HG03565 (cell line): ENCODE data around the gene ITFG1.
"Not testable (repeated sequence)": the region's sequence is repeated elsewhere in the genome, so short reads cannot be mapped to it uniquely, and the experiment has no call there.

Experiments
- ATAC-seq: cut with Tn5 transposase; IDR thresholded peaks from one replicate; pipeline ENCODE4 v1.9.1; 2021; ENCODE audit warnings: mild to moderate bottlenecking, moderate library complexity; ENCODE audit not compliant: unreplicated experiment

Gene ITFG1

DNA sequence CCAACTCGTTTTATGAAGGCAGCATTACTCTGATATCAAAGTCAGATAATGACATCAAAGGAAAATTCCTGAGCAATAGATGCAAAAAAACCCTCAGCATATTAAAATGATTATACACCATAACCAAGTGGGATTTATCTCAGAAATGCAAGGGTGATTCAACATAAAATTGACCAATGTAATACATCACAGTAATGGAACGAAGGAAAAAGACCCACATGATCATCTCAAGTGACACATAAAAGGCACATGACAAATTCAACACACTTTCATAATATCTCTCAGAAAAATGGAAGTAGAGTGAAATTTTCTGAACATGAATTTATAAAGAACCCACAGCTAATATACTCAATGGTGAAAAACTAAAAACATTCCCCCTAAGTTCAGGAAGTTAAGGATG lies 118.8 kb downstream of the ITFG1 start:
- ATAC-seq: no peak

DNA sequence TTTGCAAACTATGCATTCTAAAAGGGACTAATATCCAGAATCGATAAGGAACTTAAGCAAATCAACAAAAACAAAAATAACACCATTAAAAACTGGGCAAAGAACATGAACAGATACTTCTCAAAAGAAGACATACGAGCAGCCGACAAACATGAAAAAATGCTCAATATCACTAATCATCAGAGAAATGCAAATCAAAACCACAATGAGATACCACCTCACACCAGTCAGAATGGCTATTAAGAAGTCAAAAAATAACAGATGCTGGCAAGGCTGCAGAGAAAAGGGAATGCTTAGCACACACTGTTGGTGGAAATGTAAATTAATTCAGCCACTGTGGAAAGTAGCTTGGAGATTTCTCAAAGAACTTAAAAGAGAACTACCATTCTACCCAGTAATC lies 130.3 kb downstream of the ITFG1 start:
- ATAC-seq: not testable (repeated sequence)

DNA sequence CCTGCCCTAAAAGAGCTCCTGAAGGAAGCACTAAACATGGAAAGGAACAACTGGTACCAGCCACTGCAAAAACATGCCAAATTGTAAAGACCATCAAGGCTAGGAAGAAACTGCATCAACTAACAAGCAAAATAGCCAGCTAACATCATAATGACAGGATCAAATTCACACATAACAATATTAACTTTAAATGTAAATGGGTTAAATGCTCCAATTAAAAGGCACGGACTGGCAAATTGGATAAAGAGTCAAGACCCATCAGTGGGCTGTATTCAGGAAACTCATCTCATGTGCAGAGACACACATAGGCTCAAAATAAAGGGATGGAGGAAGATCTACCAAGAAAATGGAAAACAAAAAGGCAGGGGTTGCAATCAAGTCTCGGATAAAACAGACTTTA lies 136.6 kb downstream of the ITFG1 start:
- not testable (repeated sequence) for ATAC-seq

DNA sequence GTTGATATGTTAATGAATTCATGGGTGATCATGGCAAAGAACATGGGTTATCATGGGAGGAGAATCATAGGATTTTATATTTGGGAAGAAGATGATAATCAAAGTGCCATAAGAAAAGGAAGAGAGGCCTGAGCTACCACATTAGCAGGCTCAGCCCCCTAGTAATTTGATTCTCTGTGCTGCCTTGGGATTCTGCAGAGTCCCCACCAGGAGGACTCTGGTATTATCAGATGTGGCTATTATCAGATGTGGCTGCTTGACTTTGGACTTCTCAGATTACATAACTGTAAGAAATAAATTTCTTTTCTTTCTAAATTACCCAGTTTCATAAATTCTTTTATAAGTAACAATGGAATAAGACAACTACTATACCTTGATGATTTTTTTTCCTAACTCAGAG lies 137.6 kb downstream of the ITFG1 start:
- ATAC-seq: no peak

DNA sequence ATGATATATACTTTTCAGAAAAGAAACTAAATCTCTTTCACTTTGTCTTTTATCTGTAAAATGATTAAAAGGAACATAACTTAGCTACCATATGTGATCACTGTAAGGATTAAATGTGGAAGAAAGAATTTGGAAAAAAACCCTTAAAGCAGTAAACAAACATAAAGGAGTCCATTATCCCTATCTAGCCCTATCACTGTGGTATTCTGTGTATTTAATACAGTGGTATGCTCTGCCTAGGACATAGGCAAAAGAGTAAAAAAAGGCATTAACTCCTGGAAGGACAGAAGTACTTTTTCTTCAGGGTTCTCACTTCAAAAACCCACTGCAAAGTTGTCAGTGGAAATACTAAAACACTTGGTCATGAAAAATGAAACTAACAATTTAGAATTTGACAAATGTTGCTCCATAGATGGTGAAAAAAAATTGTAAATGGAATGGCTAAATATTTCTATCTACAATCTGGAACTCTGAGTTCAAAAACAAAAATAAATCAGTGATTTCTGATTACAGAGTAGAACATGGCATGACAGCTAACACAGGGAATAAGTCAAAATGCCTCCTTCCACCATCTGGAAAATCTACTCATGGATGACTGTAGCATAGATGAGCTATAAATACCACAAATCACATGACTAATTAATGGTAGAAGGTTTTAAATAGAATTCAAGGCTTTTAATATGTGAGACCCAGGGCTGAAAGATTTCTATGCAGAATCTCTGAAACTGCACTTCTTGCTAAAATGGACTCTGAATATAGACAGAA lies 140.1 kb downstream of the ITFG1 start:
- no peak for ATAC-seq

DNA sequence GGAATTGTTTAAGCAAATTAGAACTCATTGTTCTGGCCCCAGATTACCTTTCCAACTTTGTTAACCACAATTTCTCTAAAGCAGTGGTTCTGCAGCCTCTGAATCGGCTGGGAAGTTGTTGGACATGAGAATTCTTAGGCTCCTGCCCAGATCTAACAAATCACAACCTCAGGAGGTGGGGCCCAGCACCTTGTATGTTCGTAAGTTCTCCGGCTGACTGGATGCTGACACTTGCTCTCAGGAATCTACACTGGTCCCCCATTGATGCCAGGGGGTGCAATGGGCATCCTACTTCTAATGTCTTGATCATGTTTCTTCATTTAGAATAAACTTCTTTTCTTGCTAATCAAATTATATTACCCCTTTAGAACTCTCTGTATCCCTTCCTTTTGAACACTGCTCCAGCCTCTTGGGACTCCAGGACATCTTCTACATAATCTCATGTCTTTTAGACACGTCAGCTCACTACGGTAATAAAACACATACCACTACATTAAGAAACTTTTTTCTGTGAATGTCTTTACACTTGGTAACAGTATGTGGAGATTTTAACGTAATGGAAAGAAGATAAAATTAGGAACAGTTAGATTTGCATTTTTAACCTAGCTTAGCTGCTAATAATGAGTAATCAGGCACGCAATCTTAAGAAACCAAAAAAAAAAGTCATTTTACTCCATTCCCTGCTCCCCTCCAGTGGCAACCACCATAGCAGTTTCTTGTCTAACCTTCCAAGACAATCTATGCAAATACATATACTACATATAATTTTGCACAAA lies 143.2 kb downstream of the ITFG1 start:
- ATAC-seq: no peak

DNA sequence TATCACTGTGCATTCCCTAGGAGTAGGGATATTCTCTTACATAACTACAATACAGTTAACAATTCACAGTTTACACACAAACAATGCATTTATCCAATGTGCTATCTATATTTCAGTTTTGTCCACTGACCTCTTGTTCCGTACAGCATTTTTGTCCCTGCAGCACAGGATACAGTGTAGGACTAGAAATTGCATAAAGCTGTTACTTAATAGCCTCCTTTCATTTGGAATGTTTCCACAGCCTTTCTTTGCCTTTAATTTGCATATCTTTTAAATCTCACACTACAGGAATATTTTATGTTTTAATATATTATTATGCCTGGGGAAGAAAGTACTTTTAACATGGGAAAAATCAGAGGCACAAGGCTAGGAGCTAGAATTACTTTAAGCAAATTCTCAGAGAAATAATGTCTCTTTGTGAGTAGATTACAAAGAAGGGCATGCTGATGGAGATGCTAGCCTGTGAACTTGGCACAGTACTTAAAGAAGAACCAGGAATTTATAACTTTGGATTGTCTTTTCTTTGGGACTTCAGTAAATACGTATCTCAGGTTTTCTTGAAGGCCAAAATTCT lies 144.3 kb downstream of the ITFG1 start:
- no peak for ATAC-seq

DNA sequence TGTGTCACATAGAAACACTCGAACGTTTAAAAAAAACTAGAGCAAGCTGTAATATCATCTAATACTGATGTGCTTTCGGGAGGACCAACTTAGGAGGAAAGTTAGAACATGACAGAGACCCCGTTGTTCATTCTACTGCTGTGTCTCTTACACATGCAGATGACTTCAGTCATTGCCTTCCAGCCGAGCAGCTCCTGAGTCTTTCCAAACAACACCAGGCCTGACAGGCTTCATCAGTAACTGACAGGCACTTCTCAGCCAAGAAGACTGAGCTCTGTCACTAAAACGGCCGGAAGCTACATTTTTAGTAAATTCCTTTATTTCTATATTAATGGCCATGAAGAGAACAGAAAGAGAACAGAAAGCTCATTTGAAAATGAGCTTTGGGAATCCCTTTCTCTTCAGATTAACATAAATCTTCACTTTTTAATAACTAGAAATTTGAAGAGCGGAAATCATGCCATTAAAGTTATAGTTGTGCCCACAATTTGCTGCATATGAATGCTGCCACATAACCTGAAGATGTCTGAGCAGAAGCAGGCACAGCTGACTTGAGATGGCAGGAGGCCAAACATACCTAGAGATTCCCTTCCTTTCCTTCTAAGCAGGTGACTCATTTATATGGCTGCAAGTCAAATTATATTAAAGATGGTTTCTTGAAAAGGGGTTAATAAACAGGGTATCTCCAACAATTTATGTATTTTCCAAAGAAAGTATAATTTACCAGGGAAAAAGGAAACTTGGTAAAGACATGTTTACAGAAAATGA lies 148.9 kb downstream of the ITFG1 start:
- ATAC-seq: no peak

DNA sequence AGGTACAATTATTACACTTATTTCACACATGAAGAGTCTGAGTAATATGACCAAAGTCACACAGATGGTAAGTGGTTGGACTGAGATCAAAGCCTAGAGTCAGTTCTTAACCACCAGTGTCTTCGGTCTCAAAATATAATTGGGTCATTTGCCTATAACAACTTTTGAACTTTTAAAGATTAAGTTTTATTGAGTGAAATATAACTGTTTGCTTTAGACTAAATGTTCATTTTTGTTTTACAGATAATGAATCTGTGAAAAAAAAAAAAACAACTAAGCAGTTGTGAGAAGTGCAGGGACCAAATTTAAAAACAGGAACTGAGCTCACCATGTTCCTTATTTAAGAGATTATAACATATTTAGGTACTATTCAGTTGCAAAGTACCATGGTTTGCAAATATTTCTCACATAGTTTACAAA lies 150.1 kb downstream of the ITFG1 start:
- peak; percentile 74 for ATAC-seq

DNA sequence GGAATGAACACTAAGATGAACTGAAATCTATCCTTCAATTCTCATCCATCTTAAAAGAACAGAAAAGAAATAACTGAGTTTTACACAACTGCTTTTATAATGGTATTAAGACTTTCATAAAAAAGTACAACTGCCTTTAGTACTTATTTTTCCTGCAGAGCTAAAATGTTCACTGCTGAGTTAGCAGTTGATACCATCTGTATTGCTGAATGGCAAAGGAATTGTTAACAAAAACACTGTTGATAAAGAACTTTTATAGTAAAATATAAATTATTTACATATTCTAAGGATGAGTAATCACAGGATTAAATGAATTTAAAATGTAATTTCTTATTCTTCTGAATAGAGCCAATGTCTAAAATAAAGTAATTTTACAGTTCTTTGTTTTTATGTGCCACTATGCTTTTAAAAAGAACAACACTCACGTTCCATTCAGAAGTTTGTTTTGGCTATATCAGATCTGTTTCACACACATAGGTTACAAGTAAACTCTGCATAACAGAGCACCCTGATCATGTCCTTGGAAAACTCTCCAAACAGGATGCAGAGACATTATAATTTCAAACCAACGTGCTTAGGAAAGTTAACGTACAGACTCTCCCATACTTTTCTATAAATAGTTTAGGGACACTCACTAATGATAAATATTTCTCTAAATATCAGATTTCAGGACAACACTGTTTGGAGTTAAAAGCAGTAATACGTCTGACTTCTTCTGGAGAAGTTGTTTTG lies 151.1 kb downstream of the ITFG1 start:
- no peak for ATAC-seq

DNA sequence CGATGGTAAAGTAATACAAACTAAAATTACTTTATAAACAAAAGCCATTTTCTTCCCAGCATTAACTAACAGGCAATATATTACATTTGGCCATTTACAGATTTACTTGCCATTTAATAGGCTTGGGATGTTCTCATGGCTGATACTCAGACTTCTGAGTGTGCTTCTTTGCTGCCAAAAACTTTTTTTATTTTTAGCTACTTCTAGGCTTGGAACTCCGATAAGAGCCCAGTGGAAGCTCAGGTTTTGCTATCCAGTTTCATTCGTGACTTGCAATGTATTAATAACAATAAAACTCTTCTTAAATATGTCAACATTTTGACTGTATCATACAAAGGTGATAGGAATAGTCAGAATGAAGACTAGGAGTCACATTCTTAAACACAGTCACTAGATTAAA lies 152.3 kb downstream of the ITFG1 start:
- ATAC-seq: no peak

DNA sequence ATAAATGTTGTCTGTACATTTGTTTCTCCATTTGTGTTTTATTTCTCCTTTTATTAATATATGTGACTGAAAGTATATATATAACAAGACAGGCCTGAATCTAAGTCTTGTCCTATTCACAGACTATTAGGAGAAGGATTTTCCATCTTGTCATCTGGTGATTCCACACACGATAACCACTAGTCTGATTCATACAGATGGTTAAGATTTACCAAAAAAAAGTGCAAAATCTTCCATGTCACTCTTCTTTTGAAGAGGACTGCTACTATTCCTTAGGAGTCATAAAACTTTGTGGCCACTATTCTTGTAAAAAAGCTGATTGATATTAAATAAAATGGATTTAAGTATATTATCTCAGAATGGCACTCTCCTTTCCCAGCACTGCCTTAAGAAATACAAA lies 156.3 kb downstream of the ITFG1 start:
- no peak for ATAC-seq

DNA sequence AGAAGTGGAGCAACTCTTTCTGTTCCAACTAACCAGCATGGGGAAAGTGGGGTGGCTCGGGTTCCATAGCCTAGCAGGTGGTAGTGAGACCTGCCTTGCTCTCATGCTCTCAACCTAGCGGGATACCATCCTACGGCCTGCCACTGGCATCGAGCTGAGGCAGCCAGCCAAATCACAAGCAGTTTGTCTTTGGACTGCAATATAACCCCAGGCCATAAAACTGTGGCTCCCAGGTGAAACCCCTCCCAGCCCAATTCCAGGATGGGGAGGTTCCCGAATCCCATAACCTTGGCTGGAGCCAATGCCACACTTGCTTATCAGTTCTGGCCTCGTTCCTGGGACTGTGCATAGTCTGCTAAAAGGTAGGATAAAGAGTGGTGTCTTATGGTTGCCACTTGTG lies 161.3 kb downstream of the ITFG1 start:
- no peak for ATAC-seq

DNA sequence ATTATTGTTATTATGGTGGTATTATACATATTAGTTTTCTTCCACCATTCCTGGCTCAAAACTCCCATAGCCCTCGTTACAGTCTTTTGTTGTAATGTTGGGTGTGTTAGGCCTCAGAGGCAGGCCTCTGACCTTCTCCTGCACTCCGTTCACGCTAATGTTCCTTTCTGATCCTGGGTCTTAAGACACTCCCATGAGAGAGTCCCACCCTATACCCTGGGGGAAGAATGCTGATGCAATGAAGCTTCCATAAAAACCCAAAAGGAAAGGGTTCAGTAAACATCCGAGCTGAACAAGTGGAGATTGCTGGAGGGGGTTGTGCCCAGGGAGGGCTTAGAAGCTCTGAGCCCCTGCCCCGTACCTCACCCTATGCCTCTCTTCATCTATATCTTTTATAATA lies 175.9 kb downstream of the ITFG1 start:
- ATAC-seq: no peak

DNA sequence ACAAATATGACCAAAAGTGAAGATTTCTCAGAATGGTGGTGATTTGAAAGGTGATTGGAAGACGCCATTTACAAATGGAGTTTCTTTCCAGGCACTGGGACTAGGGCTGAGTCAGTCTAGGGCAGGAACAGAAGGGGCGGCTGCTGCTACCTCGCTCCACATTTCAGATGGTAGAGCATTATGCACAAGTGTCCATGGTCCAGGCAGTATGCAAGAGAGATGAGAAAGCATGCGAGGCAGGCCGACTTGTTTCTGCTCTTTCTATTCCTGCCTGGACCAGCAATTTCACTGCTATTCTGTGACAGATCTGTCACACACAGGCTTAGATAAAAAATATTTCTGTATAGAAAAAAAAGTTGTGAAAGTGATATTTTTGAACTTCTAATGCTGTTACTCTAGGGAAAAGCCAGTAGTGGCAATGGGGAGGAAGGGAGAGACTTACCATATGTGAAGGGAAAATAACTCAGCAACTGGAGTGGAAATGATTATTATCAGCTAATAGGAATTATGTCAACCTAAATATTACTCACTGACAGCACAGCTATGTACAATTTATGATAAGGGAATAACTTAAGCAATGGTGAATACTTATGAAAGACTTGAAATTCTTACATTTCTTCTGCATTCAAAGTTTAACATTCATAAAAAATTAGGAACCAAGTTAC lies 182.4 kb downstream of the ITFG1 start:
- ATAC-seq: no peak

DNA sequence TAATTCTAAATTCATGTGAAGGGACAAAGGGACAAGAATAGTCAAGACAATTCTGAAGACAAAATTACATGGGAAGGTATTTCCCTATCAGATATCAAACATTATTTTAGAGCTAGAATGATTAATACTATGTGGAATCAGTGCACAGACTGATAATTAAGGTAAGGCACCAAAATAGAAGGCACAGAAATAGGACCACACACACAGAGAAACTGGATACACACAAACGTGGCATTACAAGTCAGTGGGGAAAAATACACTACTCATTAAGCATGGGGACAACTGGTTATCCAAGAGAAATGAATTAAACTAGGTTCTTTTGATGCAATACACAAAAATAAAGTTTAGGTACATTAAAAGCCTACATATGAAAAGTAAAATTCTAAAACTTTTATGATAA lies 184.3 kb downstream of the ITFG1 start:
- ATAC-seq: no peak

DNA sequence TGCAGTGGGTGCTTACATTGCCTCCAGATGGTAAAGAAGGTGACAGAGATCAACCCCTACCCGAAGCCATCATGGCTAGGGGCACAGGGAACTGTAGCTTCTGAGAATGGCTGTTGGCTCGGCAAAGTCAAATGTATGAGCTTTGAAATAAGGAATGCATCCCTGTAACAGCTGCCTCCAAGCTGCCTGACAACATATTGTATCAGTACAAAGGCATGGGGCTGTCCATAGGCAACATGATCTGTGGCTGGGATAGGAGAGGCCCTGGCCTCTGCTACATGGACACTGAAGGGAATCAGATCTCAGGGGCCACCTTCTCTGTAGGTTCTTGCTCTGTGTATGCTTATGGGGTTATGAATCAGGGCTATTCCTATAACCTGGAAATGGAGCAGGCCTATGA lies 197.9 kb downstream of the ITFG1 start:
- no peak for ATAC-seq

DNA sequence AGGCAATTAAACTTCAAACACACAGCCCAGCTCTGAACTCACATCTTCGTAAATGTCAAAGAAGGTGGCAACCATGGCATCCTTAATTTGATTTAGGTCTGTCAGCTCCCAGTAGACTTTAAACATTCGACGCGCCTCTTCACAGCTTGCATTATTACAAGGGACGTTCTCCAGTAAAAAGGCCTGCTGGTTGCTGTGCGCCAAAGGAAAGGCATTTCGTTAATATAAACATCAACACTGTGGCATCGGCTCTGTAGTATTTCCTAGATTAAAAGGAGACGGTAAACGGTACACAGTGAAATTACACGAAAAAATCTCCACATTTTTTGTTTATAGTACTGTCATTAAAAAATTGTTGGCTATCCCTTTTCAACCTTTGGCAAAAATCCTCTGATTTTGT lies 200.4 kb downstream of the ITFG1 start:
- no peak for ATAC-seq

DNA sequence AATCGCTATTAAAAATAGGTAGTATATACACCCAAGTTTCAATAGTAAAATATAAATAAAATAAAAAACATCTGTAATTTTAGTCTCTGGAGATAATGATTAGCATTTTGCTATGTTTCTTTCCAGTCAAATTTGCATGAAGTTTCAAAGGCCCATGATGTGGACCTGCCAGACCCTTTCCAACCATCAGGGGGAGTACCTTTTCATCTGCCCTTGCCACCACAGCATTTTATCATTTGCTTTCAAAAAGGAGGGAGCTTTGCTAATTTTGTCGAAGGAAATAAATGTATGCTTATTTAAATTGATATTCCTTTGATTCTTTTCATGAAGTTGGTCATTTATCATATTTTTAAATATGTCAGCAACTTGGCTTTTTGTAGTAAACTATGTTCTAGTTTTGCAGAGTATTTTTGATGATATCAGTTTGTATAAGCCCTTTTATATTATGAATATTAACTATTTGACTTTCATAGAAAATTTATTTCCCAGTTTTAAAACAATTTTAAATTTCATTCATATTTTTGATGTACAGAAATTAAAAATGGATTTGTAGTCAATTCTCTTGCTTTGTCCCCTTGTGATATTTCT lies 201.9 kb downstream of the ITFG1 start:
- no peak for ATAC-seq

DNA sequence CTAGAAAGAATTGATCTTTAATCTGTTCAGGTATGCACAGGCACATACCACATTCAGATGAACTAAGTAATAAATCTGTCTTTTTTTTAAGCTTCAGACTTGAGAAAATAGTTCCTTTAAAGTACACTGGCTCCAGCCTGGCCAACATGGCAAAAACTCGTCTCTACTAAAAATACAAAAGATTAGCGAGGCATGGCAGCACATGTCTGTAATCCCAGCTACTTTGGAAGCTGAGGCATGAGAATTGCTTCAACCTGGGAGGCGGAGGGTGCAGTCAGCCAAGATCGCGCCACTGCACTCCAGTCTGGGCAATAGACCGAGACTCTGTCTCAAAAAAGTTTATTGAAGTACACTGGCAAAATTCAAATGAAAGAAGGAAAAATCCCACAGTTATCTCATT lies 206.1 kb downstream of the ITFG1 start:
- ATAC-seq: no peak
